HepG2 (cell line): ENCODE results near the gene BRCA1. TPM values are rescaled to one million over a fixed set of nuclear protein-coding genes. Genes with fewer than 3 reads are reported as not detected.

Experiments used
- CBX1 ChIP-seq: IDR thresholded peaks from one replicate; pipeline ENCODE4 v1.6.1; 2016; ENCODE audit warnings: antibody characterized with exemption, low read depth
- FLYWCH1 ChIP-seq: sonication (generic); formaldehyde crosslinking; IDR thresholded peaks from 2 replicates; pipeline ENCODE4 v1.8.1; 2023; ENCODE audit warnings: mild to moderate bottlenecking, missing genetic modification reagents
- FOXC1 ChIP-seq: sonication (generic); formaldehyde crosslinking; IDR thresholded peaks from 2 replicates; pipeline ENCODE4 v1.8.0; 2022; ENCODE audit warnings: mild to moderate bottlenecking, missing genetic modification reagents, borderline replicate concordance
- JDP2 ChIP-seq: sonication (generic); formaldehyde crosslinking; IDR thresholded peaks from 2 replicates; pipeline ENCODE4 v1.8.1; 2022; ENCODE audit warnings: missing genetic modification reagents, borderline replicate concordance
- NCOR1 ChIP-seq: fragments of 200-600 bp; sonication (generic); IDR thresholded peaks from 2 replicates; pipeline ENCODE4 v1.7.0; 2017; ENCODE audit warnings: antibody characterized with exemption, low read length, borderline replicate concordance
- NKX3-1 ChIP-seq: sonication (generic); formaldehyde crosslinking; IDR thresholded peaks from 2 replicates; pipeline ENCODE4 v1.5.0; 2020; ENCODE audit warnings: missing genetic modification reagents
- REL ChIP-seq: sonication (generic); formaldehyde crosslinking; conservative IDR thresholded peaks from 2 replicates; pipeline ENCODE4 v1.8.0; 2022; ENCODE audit warnings: mild to moderate bottlenecking, missing genetic modification reagents, moderate library complexity
- SMAD1 ChIP-seq: sonication (generic); formaldehyde crosslinking; IDR thresholded peaks from 2 replicates; pipeline ENCODE4 v1.4.0; 2020; ENCODE audit warnings: missing genetic modification reagents, low read depth, mild to moderate bottlenecking, borderline replicate concordance
- SMC3 ChIP-seq: IDR thresholded peaks from 2 replicates; pipeline ENCODE4 v1.6.1; 2011; ENCODE audit warnings: low read length, improper control_type of control experiment
- SRSF1 ChIP-seq: fragments of 200-400 bp; formaldehyde crosslinking; optimal IDR thresholded peaks from 2 replicates; pipeline ENCODE3; 2017; ENCODE audit warnings: mild to moderate bottlenecking, low read depth, low read length, moderate library complexity
- STAG1 ChIP-seq: sonication (generic); formaldehyde crosslinking; IDR thresholded peaks from 2 replicates; pipeline ENCODE4 v1.4.0; 2020; ENCODE audit warnings: missing genetic modification reagents
- STAT5B ChIP-seq: sonication (generic); formaldehyde crosslinking; IDR thresholded peaks from 2 replicates; pipeline ENCODE4 v1.4.0; 2020; ENCODE audit warnings: missing genetic modification reagents
- ZBTB26 ChIP-seq: IDR thresholded peaks from 2 replicates; pipeline ENCODE4 v1.6.1; 2016; ENCODE audit warnings: missing compliant biosample characterization, missing genetic modification reagents, borderline replicate concordance
- ZBTB46 ChIP-seq: sonication (generic); formaldehyde crosslinking; IDR thresholded peaks from 2 replicates; pipeline ENCODE4 v1.4.0; 2020; ENCODE audit warnings: mild to moderate bottlenecking, missing genetic modification reagents, borderline replicate concordance
- ZNF121 ChIP-seq: sonication (generic); formaldehyde crosslinking; IDR thresholded peaks from 2 replicates; pipeline ENCODE4 v1.5.0; 2020; ENCODE audit warnings: mild to moderate bottlenecking, missing genetic modification reagents
- ZNF382 ChIP-seq: sonication (generic); formaldehyde crosslinking; IDR thresholded peaks from 2 replicates; pipeline ENCODE4 v1.5.0; 2020; ENCODE audit warnings: missing genetic modification reagents, mild to moderate bottlenecking, borderline replicate concordance
- ZNF616 ChIP-seq: sonication (generic); formaldehyde crosslinking; IDR thresholded peaks from 2 replicates; pipeline ENCODE4 v1.5.0; 2020; ENCODE audit warnings: low read depth, mild to moderate bottlenecking, missing genetic modification reagents
- ZNF850 ChIP-seq: sonication (generic); formaldehyde crosslinking; conservative IDR thresholded peaks from 2 replicates; pipeline ENCODE4 v1.9.0; 2021; ENCODE audit warnings: mild to moderate bottlenecking, missing genetic modification reagents
- ZXDC ChIP-seq: sonication (generic); formaldehyde crosslinking; IDR thresholded peaks from 2 replicates; pipeline ENCODE4 v1.5.0; 2020; ENCODE audit warnings: mild to moderate bottlenecking, missing genetic modification reagents
- polyA plus RNA-seq, 8 experiments: library from polyadenylated mRNA; depleted of rRNA in 3 of 8; stranded (reverse) in 7 of 8; unstranded in 1 of 8; fragments of >200 nt; fragmentation: Illumina TruSeq in 4 of 8; extraction: Trizol in 4 of 8; gene quantifications; 2 replicates each; pipeline versions ENCODE4 v1.2.1 to v1.2.3, GENCODE V29; 2011 to 2016; ENCODE audit warnings: low read depth in 4 of 8, missing spikeins in 1 of 8, mixed read lengths in 1 of 8; ENCODE audit not compliant: insufficient read depth in 1 of 8
- total RNA-seq, 5 experiments: library from RNA; depleted of rRNA; stranded (reverse); fragments of >200 nt; fragmentation: Illumina TruSeq; extraction: Trizol; gene quantifications; 2 replicates each; pipeline ENCODE4 v1.2.3, GENCODE V29; 2016; ENCODE audit warnings: low read depth in 1 of 5
- TF ChIP-seq, protein P1 (sequence below): sonication (generic); formaldehyde crosslinking; IDR thresholded peaks from 2 replicates; pipeline ENCODE4 v1.5.1; 2020; ENCODE audit warnings: missing genetic modification reagents, mild to moderate bottlenecking, borderline replicate concordance
- TF ChIP-seq, protein P2 (sequence below), 2 experiments: fragments of 450-650 bp in 1 of 2; sonication (generic) in 1 of 2; formaldehyde crosslinking; IDR thresholded peaks; 2 replicates each; pipeline versions ENCODE4 v1.5.0 to v1.8.0; 2020 to 2022; ENCODE audit warnings: mild to moderate bottlenecking in 1 of 2, missing genetic modification reagents in 1 of 2
- TF ChIP-seq, protein P3 (sequence below): sonication (generic); formaldehyde crosslinking; IDR thresholded peaks from 2 replicates; pipeline ENCODE4 v1.4.0; 2020; ENCODE audit warnings: mild to moderate bottlenecking, missing genetic modification reagents

Gene BRCA1
- total and polyA plus RNA-seq, 2 of the 13 experiments (the other 11 are each of a cell fraction or from before 2014, with no cell fraction given), result 13.3 to 37.5 TPM

DNA sequence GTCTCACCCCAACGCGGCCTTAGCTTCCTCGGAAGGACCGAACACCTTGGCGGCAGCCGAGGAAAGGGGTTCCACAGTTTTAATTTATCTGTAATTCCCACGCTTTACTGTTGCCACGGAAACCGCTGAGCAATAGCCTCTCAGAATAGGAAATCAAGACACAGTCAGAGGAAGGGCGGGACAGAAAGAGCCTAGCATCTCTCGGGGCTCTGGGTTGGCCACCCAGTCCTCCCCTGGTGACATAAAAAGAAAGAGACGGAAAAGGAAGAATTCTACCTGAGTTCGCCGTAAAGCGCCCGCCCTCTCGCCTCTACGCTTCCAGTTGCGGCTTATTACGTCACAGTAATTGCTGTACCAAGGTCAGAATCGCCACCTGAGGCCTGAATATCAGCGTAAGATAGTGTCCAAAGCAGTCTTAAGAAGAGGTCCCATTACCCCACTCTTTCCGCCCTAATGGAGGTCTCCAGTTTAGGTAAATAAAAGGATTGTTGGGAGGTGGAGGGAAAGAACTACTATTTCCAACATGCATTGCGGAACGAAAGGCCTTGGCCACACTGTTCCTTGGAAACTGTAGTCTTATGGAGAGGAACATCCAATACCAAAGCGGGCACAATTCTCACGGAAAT is 45.1 kb upstream of the BRCA1 start (continued):
- no peak for TF ChIP-seq ZBTB46 (CRISPR knock-in tag)
- no peak for TF ChIP-seq ZNF382 (CRISPR knock-in tag)
- no peak for TF ChIP-seq ZNF850 (CRISPR knock-in tag)
- no peak for TF ChIP-seq STAT5B (CRISPR knock-in tag)
- no peak for TF ChIP-seq STAG1 (CRISPR knock-in tag)
- TF ChIP-seq ZXDC (CRISPR knock-in tag), result no peak
- no peak; the same call in 1 of the 2 replicates for TF ChIP-seq REL (CRISPR knock-in tag)
- TF ChIP-seq FOXC1, result peak; percentile 1; the same call in 1 of the 2 replicates
- TF ChIP-seq, protein P1, sequence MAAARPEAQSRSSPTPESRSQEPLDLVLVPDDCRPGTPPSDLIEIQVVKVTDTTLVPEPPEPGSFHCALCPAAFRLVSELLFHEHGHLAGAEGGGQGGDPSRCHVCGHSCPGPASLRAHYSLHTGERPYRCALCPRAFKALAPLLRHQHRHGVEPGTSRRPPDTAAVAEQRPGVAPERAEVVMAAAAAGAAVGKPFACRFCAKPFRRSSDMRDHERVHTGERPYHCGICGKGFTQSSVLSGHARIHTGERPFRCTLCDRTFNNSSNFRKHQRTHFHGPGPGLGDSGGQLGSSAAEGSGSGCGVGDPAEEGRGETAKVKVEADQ (CRISPR knock-in tag), result no peak; the same call in 1 of the 2 replicates
- TF ChIP-seq NKX3-1, result no peak
- no peak for TF ChIP-seq SMC3
- TF ChIP-seq, protein P2, sequence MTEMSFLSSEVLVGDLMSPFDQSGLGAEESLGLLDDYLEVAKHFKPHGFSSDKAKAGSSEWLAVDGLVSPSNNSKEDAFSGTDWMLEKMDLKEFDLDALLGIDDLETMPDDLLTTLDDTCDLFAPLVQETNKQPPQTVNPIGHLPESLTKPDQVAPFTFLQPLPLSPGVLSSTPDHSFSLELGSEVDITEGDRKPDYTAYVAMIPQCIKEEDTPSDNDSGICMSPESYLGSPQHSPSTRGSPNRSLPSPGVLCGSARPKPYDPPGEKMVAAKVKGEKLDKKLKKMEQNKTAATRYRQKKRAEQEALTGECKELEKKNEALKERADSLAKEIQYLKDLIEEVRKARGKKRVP (CRISPR knock-in tag; IDR thresholded peaks at IDR 0.05), result peak in 1 of 2 experiments; percentile 80; a peak in 2 of 4 replicates
- TF ChIP-seq CBX1, result no peak
- no peak for TF ChIP-seq ZNF121 (CRISPR knock-in tag)
- TF ChIP-seq SRSF1, result no peak
- TF ChIP-seq ZBTB26, result no peak
- TF ChIP-seq ZNF616 (CRISPR knock-in tag), result no peak
- TF ChIP-seq NCOR1, result no peak; the same call in 1 of the 2 replicates
- no peak for TF ChIP-seq JDP2 (CRISPR knock-in tag)
- 0 out of 2 replicates have a peak, but pooled peaks have one; percentile 78 for TF ChIP-seq FLYWCH1 (CRISPR knock-in tag)
- no peak; the same call in 1 of the 2 replicates for TF ChIP-seq SMAD1 (CRISPR knock-in tag)
- TF ChIP-seq, protein P3, sequence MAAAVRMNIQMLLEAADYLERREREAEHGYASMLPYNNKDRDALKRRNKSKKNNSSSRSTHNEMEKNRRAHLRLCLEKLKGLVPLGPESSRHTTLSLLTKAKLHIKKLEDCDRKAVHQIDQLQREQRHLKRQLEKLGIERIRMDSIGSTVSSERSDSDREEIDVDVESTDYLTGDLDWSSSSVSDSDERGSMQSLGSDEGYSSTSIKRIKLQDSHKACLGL (CRISPR knock-in tag), result 0 out of 2 replicates have a peak, but pooled peaks have one; percentile 4
